H9 (cell line): ENCODE results near the gene HHLA2. TPM values are rescaled to one million over a fixed set of nuclear protein-coding genes. Genes with fewer than 3 reads are reported as not detected.
"Not testable (repeated sequence)": the region's sequence is repeated elsewhere in the genome, so short reads cannot be mapped to it uniquely, and the experiment has no call there.

Source experiments
- DNase-seq: peaks from one replicate; pipeline ENCODE4 v3.0.0-alpha.2; 2017
- H2AFZ ChIP-seq: one replicate; pipeline ENCODE4 v1.6.1; 2013; ENCODE audit warnings: mild to moderate bottlenecking, low read length, control low read depth, moderate library complexity
- H2AK5ac ChIP-seq: 2 replicates; pipeline ENCODE4 v1.6.1; 2013; ENCODE audit warnings: low read length, control low read depth, mixed read lengths; ENCODE audit not compliant: insufficient read length
- H2BK120ac ChIP-seq: one replicate; pipeline ENCODE4 v1.6.1; 2013; ENCODE audit warnings: low read depth, mild to moderate bottlenecking, low read length, control low read depth, inconsistent platforms; ENCODE audit not compliant: poor library complexity, severe bottlenecking
- H2BK12ac ChIP-seq: 2 replicates; pipeline ENCODE4 v1.6.1; 2013; ENCODE audit warnings: low read length, control low read depth, mixed read lengths, low read depth; ENCODE audit not compliant: insufficient read length
- H2BK15ac ChIP-seq: 2 replicates; pipeline ENCODE4 v1.6.1; 2013; ENCODE audit warnings: low read depth, low read length, control low read depth
- H2BK20ac ChIP-seq: one replicate; pipeline ENCODE4 v1.6.1; 2013; ENCODE audit warnings: low read depth, mild to moderate bottlenecking, low read length, control low read depth, inconsistent platforms; ENCODE audit not compliant: poor library complexity, severe bottlenecking
- H2BK5ac ChIP-seq: 2 replicates; pipeline ENCODE4 v1.6.1; 2013; ENCODE audit warnings: low read length, control low read depth, mixed read lengths; ENCODE audit not compliant: insufficient read length
- H3K14ac ChIP-seq: 2 replicates; pipeline ENCODE4 v1.6.1; 2013; ENCODE audit warnings: low read length, control low read depth; ENCODE audit not compliant: insufficient read depth
- H3K18ac ChIP-seq: 2 replicates; pipeline ENCODE4 v1.6.1; 2013; ENCODE audit warnings: low read depth, mild to moderate bottlenecking, mixed read lengths, low read length, control low read depth; ENCODE audit not compliant: insufficient read length
- H3K23ac ChIP-seq: 2 replicates; pipeline ENCODE4 v1.6.1; 2013; ENCODE audit warnings: low read length, control low read depth, mixed read lengths, low read depth; ENCODE audit not compliant: insufficient read length
- H3K23me2 ChIP-seq: 2 replicates; pipeline ENCODE4 v1.6.1; 2013; ENCODE audit warnings: low read depth, mild to moderate bottlenecking, mixed read lengths, low read length, control low read depth; ENCODE audit not compliant: insufficient read length, poor library complexity, severe bottlenecking
- H3K27ac ChIP-seq: 2 replicates; pipeline ENCODE4 v1.5.1; 2013; ENCODE audit warnings: low read length, control low read depth, mixed read lengths, low read depth; ENCODE audit not compliant: insufficient read length
- H3K27me3 ChIP-seq: 2 replicates; pipeline ENCODE4 v1.6.1; 2013; ENCODE audit warnings: low read length, control low read depth, inconsistent platforms; ENCODE audit not compliant: insufficient read depth
- H3K4ac ChIP-seq: 2 replicates; pipeline ENCODE4 v1.6.1; 2013; ENCODE audit warnings: low read depth, mild to moderate bottlenecking, control low read depth, inconsistent platforms, low read length, moderate library complexity
- H3K4me1 ChIP-seq: 2 replicates; pipeline ENCODE4 v1.6.1; 2013; ENCODE audit warnings: low read length, control low read depth, inconsistent platforms; ENCODE audit not compliant: insufficient read depth
- H3K4me2 ChIP-seq: 2 replicates; pipeline ENCODE4 v1.6.1; 2013; ENCODE audit warnings: low read length, control low read depth, mixed read lengths; ENCODE audit not compliant: insufficient read length, insufficient read depth
- H3K56ac ChIP-seq: 2 replicates; pipeline ENCODE4 v1.6.1; 2013; ENCODE audit warnings: low read depth, mild to moderate bottlenecking, mixed read lengths, low read length, control low read depth; ENCODE audit not compliant: insufficient read length
- H3K79me1 ChIP-seq: 2 replicates; pipeline ENCODE4 v1.6.1; 2013; ENCODE audit warnings: low read depth, mild to moderate bottlenecking, moderate library complexity, low read length, control low read depth, inconsistent platforms; ENCODE audit not compliant: insufficient read depth, poor library complexity, severe bottlenecking
- H3K79me2 ChIP-seq: 2 replicates; pipeline ENCODE4 v1.6.1; 2013; ENCODE audit warnings: low read length, control low read depth, inconsistent platforms; ENCODE audit not compliant: insufficient read depth
- H3K9ac ChIP-seq: 2 replicates; pipeline ENCODE4 v1.6.1; 2013; ENCODE audit warnings: low read length, control low read depth, mixed read lengths; ENCODE audit not compliant: insufficient read length; ENCODE audit errors: extremely low read depth
- H3K9me3 ChIP-seq: one replicate; pipeline ENCODE4 v1.6.1; 2013; ENCODE audit warnings: low read depth, low read length, inconsistent platforms; ENCODE audit not compliant: control insufficient read depth
- H3T11ph ChIP-seq: one replicate; pipeline ENCODE4 v1.6.1; 2013; ENCODE audit warnings: mild to moderate bottlenecking, low read length, control low read depth, inconsistent platforms
- H4K20me1 ChIP-seq: one replicate; pipeline ENCODE4 v1.6.1; 2013; ENCODE audit not compliant: control insufficient read depth, insufficient read length, insufficient read depth
- H4K5ac ChIP-seq: 2 replicates; pipeline ENCODE4 v1.6.1; 2013; ENCODE audit warnings: low read depth, mild to moderate bottlenecking, mixed read lengths, low read length, control low read depth; ENCODE audit not compliant: insufficient read length
- H4K8ac ChIP-seq: replicated peaks from 2 replicates; pipeline ENCODE4 v1.6.1; 2013; ENCODE audit warnings: low read length, control low read depth, mixed read lengths, low read depth; ENCODE audit not compliant: insufficient read length
- H4K91ac ChIP-seq: 2 replicates; pipeline ENCODE4 v1.6.1; 2013; ENCODE audit warnings: low read depth, mild to moderate bottlenecking, moderate library complexity, mixed read lengths, low read length, control low read depth; ENCODE audit not compliant: insufficient read length
- H3K27ac Mint-ChIP-seq, 3 experiments: 2 replicates in 2 of 3; 3 replicates in 1 of 3; pipeline ENCODE4 v1.8.0; 2020 to 2021; ENCODE audit warnings: mixed read lengths in 3 of 3, mild to moderate bottlenecking in 1 of 3, moderate library complexity in 1 of 3
- H3K27me3 Mint-ChIP-seq: 2 replicates; pipeline ENCODE4 v1.8.0; 2021; ENCODE audit warnings: low read depth, mild to moderate bottlenecking, moderate library complexity, mixed read lengths
- H3K36me3 Mint-ChIP-seq, 3 experiments: 2 replicates in 2 of 3; 3 replicates in 1 of 3; pipeline ENCODE4 v1.8.0; 2020 to 2021; ENCODE audit warnings: low read depth in 3 of 3, mixed read lengths in 3 of 3; ENCODE audit not compliant: insufficient read depth in 1 of 3
- H3K4me1 Mint-ChIP-seq, 2 experiments: 2 replicates each; pipeline ENCODE4 v1.8.0; 2020; ENCODE audit warnings: mixed read lengths in 2 of 2
- H3K4me3 Mint-ChIP-seq, 2 experiments: 2 replicates in 1 of 2; 3 replicates in 1 of 2; pipeline ENCODE4 v1.8.0; 2020 to 2021; ENCODE audit warnings: mild to moderate bottlenecking in 2 of 2, mixed read lengths in 2 of 2, moderate library complexity in 1 of 2
- H3K9me3 Mint-ChIP-seq, 2 experiments: 2 replicates in 1 of 2; 3 replicates in 1 of 2; pipeline ENCODE4 v1.8.0; 2020; ENCODE audit warnings: mild to moderate bottlenecking in 2 of 2, mixed read lengths in 2 of 2, moderate library complexity in 1 of 2
- CTCF ChIP-seq: fragments of 200-600 bp; sonication (generic); conservative IDR thresholded peaks from 3 replicates; pipeline ENCODE4 v1.8.0; 2021; ENCODE audit warnings: antibody characterized with exemption, mild to moderate bottlenecking
- WGBS: extraction: QIAGEN DNeasy Blood & Tissue Kit; methylation state at CpG from one replicate; pipeline ENCODE4 v1.1.7; 2013; ENCODE audit warnings: missing lambda C conversion rate, low lambda C conversion rate, mixed read lengths; ENCODE audit not compliant: insufficient read length; ENCODE audit errors: extremely low coverage; 5-methylcytosine and 5-hydroxymethylcytosine counted together
- total RNA-seq: library from RNA; stranded (reverse); gene quantifications from 2 replicates; pipeline ENCODE4 v1.2.1, GENCODE V29; 2021

HHLA2 gene
- total RNA-seq, 1 experiment from 2014 or later, result not detected

- Histone ChIP-seq H4K20me1 (no peaks in the 10 kb centered on the region), H3K27me3 (no peaks in the 10 kb centered on the region), H3K4me1 (no peaks in the 10 kb centered on the region; the same call in 1 of the 2 replicates), H3K79me1 (no peaks in the 10 kb centered on the region), H3K56ac (no peak overlapping the region), H3K23me2 (no peaks in the 10 kb centered on the region), H2BK20ac (no peak overlapping the region), H3T11ph (no peak overlapping the region), H3K4ac (no peak overlapping the region), H4K91ac (no peak overlapping the region), H2BK5ac (no peak overlapping the region), H4K8ac (no peak overlapping the region), H3K23ac (no peak overlapping the region), H3K79me2 (no peaks in the 10 kb centered on the region), H3K9ac (no peak overlapping the region), H3K9me3 (no peaks in the 10 kb centered on the region), H2AFZ (no peak overlapping the region), H2BK15ac (no peak overlapping the region), H2BK12ac (no peak overlapping the region), H2BK120ac (no peak overlapping the region), H3K14ac (no peak overlapping the region), H3K18ac (no peak overlapping the region), H4K5ac (no peak overlapping the region), H3K27ac (no peak overlapping the region), H2AK5ac (no peak overlapping the region), H3K4me2 (no peak overlapping the region)
- Mint-ChIP-seq H3K36me3 (no peaks in the 10 kb centered on the region), H3K9me3 (peaks cover 2 to 3% of the 10 kb centered on the region in 2 experiments; a peak in 4 of 5 replicates), H3K4me1 (peaks cover 22 to 25% of the 10 kb centered on the region in 2 experiments), H3K27me3 (no peaks in the 10 kb centered on the region), H3K27ac (0 out of 7 replicates have a peak overlapping the region, but pooled peaks of 1 of the 3 experiments have one; percentile 29), H3K4me3 (no peak overlapping the region)
- WGBS, result no CpG with 5 or more reads among the region's 4 CpGs
- no peak for TF ChIP-seq CTCF
- no peak for DNase-seq
These were observed 82.0 kb downstream of the HHLA2 start for GRCh38 chr3:108378153-108378951.

- H3K4me3 Mint-ChIP-seq, H3K9me3 ChIP-seq, H3K9ac ChIP-seq, H3K27me3 Mint-ChIP-seq, H3K23me2 ChIP-seq, H3K27me3 ChIP-seq, DNase-seq, H4K91ac ChIP-seq, H3K18ac ChIP-seq, H2AFZ ChIP-seq, H3K4me1 ChIP-seq, H3K23ac ChIP-seq, H3K36me3 Mint-ChIP-seq, H4K5ac ChIP-seq, H3K4ac ChIP-seq, H3K56ac ChIP-seq, H4K20me1 ChIP-seq, H2BK120ac ChIP-seq, H2BK15ac ChIP-seq, H2AK5ac ChIP-seq, H3K79me2 ChIP-seq, H3K9me3 Mint-ChIP-seq, H3K79me1 ChIP-seq, H2BK12ac ChIP-seq, H3K27ac ChIP-seq, H3T11ph ChIP-seq, H2BK5ac ChIP-seq, H3K4me2 ChIP-seq, H3K14ac ChIP-seq, H4K8ac ChIP-seq, H3K27ac Mint-ChIP-seq, H2BK20ac ChIP-seq: not testable (repeated sequence)
- WGBS, result no CpG with 5 or more reads among the region's 2 CpGs
- peaks cover 22 to 25% of the 10 kb centered on the region in 2 experiments for H3K4me1 Mint-ChIP-seq
These were observed 82.6 kb downstream of the HHLA2 start for GRCh38 chr3:108378952-108379342.
